ENCODE measurements around the gene SOX15.

GRCh38 chr17:7579834-7580603 lies 9.9 kb downstream of the SOX15 start:
- TF ChIP-seq EZH2 (IDR thresholded peaks at IDR 0.05) = no peak
- TF ChIP-seq POLR2AphosphoS5 (IDR thresholded peaks at IDR 0.05; ENCODE audit: borderline replicate concordance, low read depth, low read length) = no peak
- TF ChIP-seq FOXP2 (optimal IDR thresholded peaks at IDR 0.05; ENCODE audit: control extremely low read depth, extremely low read length, insufficient read depth) = no peak

Data from SK-N-MC (cell line).